Fibroblast of upper back skin (primary cell): ENCODE results near the gene TNFSF12.
A peak's percentile ranks its signal among the peaks of the same experiment; 100 is the strongest.

Source experiments
- DNase-seq: peaks from one replicate; pipeline ENCODE4 v3.0.0-alpha.2; 2013

Gene TNFSF12

GRCh38 chr17:7572588-7573323, 23.9 kb downstream of the TNFSF12 start:
- peak; percentile 99 for DNase-seq

GRCh38 chr17:7573324-7574080, 24.6 kb downstream of the TNFSF12 start:
- peak; percentile 93 for DNase-seq

DNA sequence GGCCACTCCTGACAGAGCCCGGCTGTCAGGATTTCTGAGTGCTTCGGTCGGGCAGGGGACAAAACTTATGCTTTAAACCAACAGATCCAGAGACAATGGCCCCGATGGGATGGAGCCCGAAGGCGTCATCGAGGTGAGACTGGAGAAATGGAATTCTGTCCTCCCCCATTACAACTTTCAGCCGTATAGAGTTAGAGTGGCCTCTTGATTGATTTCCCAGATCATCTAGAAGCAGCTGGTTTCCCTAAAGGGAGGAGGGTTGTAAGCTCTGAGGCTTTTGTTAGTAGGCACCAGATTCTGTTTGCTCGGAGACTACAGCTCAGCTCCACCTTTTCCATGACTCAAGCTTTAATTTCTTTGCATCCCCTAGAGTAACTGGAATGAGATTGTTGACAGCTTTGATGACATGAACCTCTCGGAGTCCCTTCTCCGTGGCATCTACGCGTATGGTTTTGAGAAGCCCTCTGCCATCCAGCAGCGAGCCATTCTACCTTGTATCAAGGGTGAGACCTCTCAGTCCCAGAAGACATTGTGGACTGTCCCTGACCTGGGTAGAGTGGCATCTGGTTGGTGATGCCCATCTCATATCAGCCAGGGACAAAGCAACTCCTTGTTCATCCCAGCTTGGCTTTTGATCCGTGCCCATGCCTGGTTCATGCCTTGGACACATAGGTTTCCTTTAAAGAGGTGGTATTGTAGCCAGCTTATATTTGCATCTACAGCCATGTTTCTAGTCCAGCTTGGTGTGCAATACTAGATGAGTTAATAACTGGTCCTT, 25.5 kb downstream of the TNFSF12 start:
- DNase-seq = no peak

DNA sequence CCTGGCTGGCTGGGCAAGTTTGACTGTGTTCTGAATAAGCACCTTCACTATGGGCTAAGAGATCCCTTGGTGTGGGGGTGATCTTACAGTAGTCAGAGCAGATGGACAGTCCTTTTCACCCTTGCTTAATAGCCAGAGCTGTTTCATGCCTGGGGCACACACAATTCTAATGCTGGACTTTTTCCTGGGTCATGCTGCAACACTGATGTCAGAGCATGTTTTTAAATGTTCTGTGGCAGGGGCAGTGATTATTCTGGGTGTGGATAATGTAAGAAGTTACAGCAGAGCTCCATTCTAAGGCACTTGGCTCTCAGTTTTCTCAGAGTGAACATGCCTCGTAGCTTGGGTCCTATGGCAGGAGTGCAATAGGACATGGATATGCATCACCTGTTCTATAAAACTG, 26.6 kb downstream of the TNFSF12 start:
- no peak for DNase-seq

GRCh38 chr17:7575959-7576358, 27.1 kb downstream of the TNFSF12 start:
- DNase-seq = no peak

GRCh38 chr17:7576432-7576937, 27.6 kb downstream of the TNFSF12 start:
- no peak for DNase-seq

GRCh38 chr17:7577327-7578199, 28.7 kb downstream of the TNFSF12 start:
- no peak for DNase-seq

GRCh38 chr17:7579001-7579833, 30.4 kb downstream of the TNFSF12 start, which contains the start of gene CD68:
CD68 (plus strand) TSS chr17:7579638; CDS start chr17:7579678, 40 bp downstream.
- DNase-seq = peak; percentile 87

GRCh38 chr17:7579834-7580603, 31.2 kb downstream of the TNFSF12 start:
- DNase-seq = no peak

- DNase-seq = no peak
These were observed 32.0 kb downstream of the TNFSF12 start for GRCh38 chr17:7580604-7581575.

DNA sequence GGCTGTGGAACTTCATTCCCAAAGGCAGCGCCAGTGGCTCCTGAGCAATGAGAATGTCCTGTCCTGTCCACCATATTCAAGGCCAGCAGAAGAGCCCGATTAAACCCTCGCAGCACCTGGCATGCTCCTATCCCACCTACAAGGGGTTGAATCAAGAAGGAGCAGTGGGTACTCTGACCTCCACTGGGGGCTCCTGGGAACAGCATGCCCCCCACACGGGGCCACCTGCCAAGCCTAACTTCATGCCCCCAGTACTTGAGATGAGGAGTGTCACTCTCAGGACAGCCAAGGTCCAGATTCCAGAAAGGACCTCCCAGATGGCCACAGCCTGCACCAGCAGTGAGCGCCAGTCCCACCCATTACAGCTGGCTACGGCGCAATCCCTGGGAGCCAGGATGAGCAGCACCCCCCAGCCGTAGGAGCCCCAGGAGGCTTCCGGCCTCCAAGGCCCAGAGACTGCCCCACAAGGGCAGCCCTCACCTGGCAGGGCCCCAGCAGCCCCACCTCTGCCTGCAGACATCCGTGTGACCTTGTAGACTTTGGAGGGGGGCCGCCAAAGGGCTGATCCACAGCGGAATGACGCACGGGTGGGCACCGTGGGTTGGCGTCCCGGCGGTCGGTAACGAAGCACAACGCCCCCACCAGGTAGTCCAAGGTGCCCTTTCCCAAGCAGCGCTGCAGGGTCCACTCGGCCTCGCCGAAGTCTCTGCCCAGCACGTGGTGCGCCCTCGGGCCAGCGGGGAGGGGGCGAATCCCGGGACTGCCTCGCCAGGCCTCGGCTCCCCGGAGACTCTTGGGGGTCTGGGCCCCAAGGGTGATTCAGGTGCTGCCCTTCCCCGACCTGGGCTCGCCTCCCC, 33.8 kb downstream of the TNFSF12 start:
- no peak for DNase-seq

- DNase-seq = peak; percentile 98
These were observed 34.6 kb downstream of the TNFSF12 start, which contains the start of gene MPDU1 for GRCh38 chr17:7583253-7584109. MPDU1 (plus strand) TSS chr17:7583852; CDS start chr17:7583863, 11 bp downstream.

- DNase-seq = no peak
These were observed 38.0 kb downstream of the TNFSF12 start for GRCh38 chr17:7586673-7587419.

GRCh38 chr17:7587420-7588151, 38.7 kb downstream of the TNFSF12 start:
- DNase-seq = peak; percentile 95

- DNase-seq = no peak
These were observed 39.8 kb downstream of the TNFSF12 start for GRCh38 chr17:7588553-7589203.
